ENCODE measurements around the gene PPM1A.

The PPM1A gene

GRCh38 chr14:60266021-60266937 lies 17.3 kb downstream of the PPM1A start:
- no peak for DNase-seq (ENCODE audit: low read depth in 2 of 2)

GRCh38 chr14:60272177-60272576 lies 23.2 kb downstream of the PPM1A start:
- DNase-seq (ENCODE audit: low read depth in 2 of 2), result no peak

GRCh38 chr14:60273956-60274355 lies 24.9 kb downstream of the PPM1A start:
- DNase-seq (ENCODE audit: low read depth in 2 of 2), result no peak

- no peak for DNase-seq (ENCODE audit: low read depth in 2 of 2)
Measured at GRCh38 chr14:60274448-60274847, 25.4 kb downstream of the PPM1A start.

GRCh38 chr14:60275932-60276331 lies 26.9 kb downstream of the PPM1A start:
- no peak for DNase-seq (ENCODE audit: low read depth in 2 of 2)

- DNase-seq (ENCODE audit: low read depth in 2 of 2), result no peak
Measured at GRCh38 chr14:60276347-60276746, 27.3 kb downstream of the PPM1A start.

- DNase-seq (ENCODE audit: low read depth in 2 of 2), result no peak
Measured at GRCh38 chr14:60277605-60278190, 28.7 kb downstream of the PPM1A start.

- DNase-seq (ENCODE audit: low read depth in 2 of 2), result no peak
Measured at GRCh38 chr14:60278350-60278749, 29.3 kb downstream of the PPM1A start.

GRCh38 chr14:60287452-60287851 lies 38.4 kb downstream of the PPM1A start:
- no peak for DNase-seq (ENCODE audit: low read depth in 2 of 2)

GRCh38 chr14:60288279-60288678 lies 39.3 kb downstream of the PPM1A start:
- DNase-seq (ENCODE audit: low read depth in 2 of 2), result no peak

GRCh38 chr14:60294411-60295069 lies 45.5 kb downstream of the PPM1A start:
- no peak for DNase-seq (ENCODE audit: low read depth in 2 of 2)

GRCh38 chr14:60300019-60300418 lies 51.0 kb downstream of the PPM1A start:
- no peak for DNase-seq (ENCODE audit: low read depth in 2 of 2)

GRCh38 chr14:60301685-60302084 lies 52.7 kb downstream of the PPM1A start:
- DNase-seq (ENCODE audit: low read depth in 2 of 2), result no peak

- no peak for DNase-seq (ENCODE audit: low read depth in 2 of 2)
Measured at GRCh38 chr14:60302663-60303062, 53.6 kb downstream of the PPM1A start.

- no peak for DNase-seq (ENCODE audit: low read depth in 2 of 2)
Measured at GRCh38 chr14:60303745-60304144, 54.7 kb downstream of the PPM1A start.

GRCh38 chr14:60304509-60304908 lies 55.5 kb downstream of the PPM1A start:
- DNase-seq (ENCODE audit: low read depth in 2 of 2), result no peak

- DNase-seq (ENCODE audit: low read depth in 2 of 2), result no peak
Measured at GRCh38 chr14:60309867-60310552, 61.0 kb downstream of the PPM1A start.

- no peak for DNase-seq (ENCODE audit: low read depth in 2 of 2)
Measured at GRCh38 chr14:60311417-60311816, 62.4 kb downstream of the PPM1A start.

GRCh38 chr14:60313093-60313492 lies 64.1 kb downstream of the PPM1A start:
- DNase-seq (ENCODE audit: low read depth in 2 of 2), result no peak

GRCh38 chr14:60315196-60315990 lies 66.4 kb downstream of the PPM1A start:
- no peak for DNase-seq (ENCODE audit: low read depth in 2 of 2)

- no peak for DNase-seq (ENCODE audit: low read depth in 2 of 2)
Measured at GRCh38 chr14:60317609-60318008, 68.6 kb downstream of the PPM1A start.
